Colon (tissue), 2 donors: ENCODE results near the gene PEF1.

ENCODE experiments used
- FAIRE-seq: peaks from 2 replicates; lab custom pipeline; 2012; peaks lifted over from hg19 to GRCh38; lab: Jason Lieb, UNC
- donor health status: control.
- donor health status: control.

PEF1 gene

GRCh38 chr1:31653717-31654473 lies 9.2 kb upstream of the PEF1 start:
- FAIRE-seq: no peak

DNA sequence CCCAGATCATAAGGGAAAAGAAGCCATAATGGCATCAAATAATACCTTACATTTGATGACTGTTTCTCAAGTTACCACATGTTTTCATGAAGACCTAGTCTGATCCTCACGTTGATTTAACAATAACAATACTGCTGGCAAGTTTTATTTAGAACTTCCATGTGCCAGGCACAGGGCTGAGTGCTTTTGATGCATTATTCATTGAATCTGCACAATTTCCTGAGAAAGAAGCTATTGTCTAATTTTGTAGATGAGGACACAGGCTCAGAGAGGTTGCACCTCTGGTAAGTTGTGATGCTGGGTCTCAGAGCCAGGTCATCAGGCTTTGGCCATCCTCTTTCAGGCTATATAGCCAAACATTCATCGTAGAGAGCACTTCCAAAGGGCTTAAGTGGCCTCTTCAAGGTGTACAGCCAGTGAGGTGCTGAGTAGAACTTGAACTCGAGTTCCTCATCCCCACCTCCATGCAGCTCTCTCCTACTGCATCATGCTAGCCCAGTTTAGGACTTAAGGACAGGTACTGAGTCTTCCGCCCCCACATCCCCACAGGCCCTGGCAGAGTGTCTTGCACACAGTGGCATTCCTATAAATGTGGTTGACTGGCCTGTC lies 8.3 kb upstream of the PEF1 start:
- FAIRE-seq: no peak

GRCh38 chr1:31651766-31652165 lies 7.1 kb upstream of the PEF1 start:
- no peak for FAIRE-seq

DNA sequence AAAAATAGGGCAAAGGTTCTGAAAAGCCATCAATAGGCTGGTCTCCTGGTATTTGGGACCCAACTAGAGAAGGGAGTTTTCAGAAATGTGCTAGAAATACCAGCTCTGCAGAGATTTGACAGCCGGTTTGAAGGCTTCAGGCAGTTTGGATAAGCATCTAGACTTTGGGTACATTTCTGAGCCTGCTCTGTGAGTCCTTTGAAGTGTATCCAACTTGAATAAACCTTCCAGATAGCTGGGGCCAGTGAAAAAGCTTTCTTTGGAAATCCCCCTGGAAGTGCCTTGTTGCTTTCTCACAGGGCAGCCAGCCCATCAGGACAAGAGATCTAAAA lies 6.4 kb upstream of the PEF1 start:
- FAIRE-seq: no peak

GRCh38 chr1:31650161-31651088 lies 5.7 kb upstream of the PEF1 start:
- no peak for FAIRE-seq

- no peak for FAIRE-seq
These were observed 4.1 kb upstream of the PEF1 start for GRCh38 chr1:31648641-31649357.

- FAIRE-seq: no peak
These were observed 3.5 kb upstream of the PEF1 start for GRCh38 chr1:31648190-31648589.

DNA sequence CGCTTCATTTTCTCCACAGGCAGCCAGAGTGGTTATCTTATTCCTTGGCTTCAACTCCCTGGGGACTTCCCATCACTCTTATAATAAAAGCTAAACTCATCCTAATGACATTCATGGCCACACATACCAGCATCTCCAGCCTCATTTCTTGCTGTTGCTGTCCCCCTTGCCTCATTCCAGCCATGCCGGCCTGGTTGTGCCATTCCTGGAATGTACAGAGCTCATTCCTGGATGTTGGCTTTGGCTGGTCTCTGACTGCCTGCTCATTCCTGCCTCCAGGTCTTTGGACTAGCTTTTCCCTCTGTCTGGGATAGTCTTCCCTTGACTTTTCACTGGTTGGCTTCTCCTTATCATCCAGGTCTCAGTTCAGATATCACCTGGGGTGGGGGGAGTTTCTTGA lies 2.4 kb upstream of the PEF1 start:
- FAIRE-seq: no peak

GRCh38 chr1:31646259-31646960 lies 1.7 kb upstream of the PEF1 start:
- FAIRE-seq: no peak

GRCh38 chr1:31645274-31645568 lies 545 bp upstream of the PEF1 start:
- no peak for FAIRE-seq

GRCh38 chr1:31643976-31644559 lies 608 bp downstream of the PEF1 start:
- no peak for FAIRE-seq

DNA sequence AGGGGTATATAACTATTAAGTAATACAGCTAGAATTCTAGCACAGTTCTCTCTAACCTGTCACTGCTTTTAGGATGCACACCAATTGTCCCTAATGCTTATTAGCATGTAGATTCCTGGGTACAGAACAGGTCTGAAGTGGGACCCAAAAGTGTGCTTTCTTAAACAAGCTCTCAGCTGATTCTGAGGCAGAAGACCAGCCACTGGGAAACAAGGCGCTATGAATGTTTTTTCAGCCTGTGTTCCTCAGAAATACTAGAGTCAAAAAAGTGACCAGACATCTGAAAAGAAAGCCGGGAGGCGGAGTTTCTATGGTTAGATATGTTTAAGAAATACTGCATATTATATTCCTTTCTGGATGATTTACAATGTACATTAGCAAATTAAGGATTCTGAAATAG lies 1.8 kb downstream of the PEF1 start:
- FAIRE-seq: no peak

GRCh38 chr1:31642366-31642765 lies 2.3 kb downstream of the PEF1 start:
- no peak for FAIRE-seq

GRCh38 chr1:31640964-31641363 lies 3.7 kb downstream of the PEF1 start:
- FAIRE-seq: no peak

- no peak for FAIRE-seq
These were observed 4.5 kb downstream of the PEF1 start for GRCh38 chr1:31640179-31640578.

- no peak for FAIRE-seq
These were observed 5.1 kb downstream of the PEF1 start for GRCh38 chr1:31639543-31639942.

DNA sequence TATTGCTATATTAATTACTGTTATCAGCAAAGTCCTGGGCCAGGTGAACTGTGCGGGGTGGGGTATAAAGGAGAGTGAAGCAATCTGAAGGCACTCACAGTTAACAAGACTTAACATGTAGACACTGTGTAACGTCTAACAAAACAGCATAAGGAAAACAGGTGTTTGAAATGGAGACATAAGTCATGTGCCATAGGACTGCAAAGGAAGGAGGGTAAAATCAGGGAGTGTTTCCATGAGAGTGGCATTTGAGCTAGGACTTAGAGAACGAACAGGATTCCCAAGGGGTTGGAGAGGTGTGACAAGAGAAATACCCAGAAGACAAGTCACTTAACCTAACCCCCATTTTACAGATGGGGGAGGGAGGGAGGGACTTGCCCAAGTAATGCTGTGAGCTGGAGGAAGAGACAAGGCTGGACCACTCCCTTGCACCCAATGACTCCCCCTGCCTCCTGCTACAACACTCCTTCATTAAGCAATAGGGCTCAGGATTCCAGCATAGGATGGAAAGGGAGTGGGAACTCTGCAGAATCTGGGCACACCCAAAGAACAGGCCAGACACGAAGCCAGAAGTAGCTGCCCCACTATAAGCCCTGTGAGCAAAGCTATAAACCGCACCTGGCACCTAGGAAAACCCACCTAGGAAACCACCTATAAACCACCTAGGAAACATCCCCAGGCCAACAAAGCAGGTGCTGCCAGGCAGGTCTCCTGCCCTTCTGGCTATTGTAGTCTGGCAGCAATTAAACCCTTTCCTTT lies 6.6 kb downstream of the PEF1 start:
- FAIRE-seq: no peak

- FAIRE-seq: no peak
These were observed 11.6 kb downstream of the PEF1 start for GRCh38 chr1:31633117-31633516.

- no peak for FAIRE-seq
These were observed 12.0 kb downstream of the PEF1 start for GRCh38 chr1:31632649-31633048.

DNA sequence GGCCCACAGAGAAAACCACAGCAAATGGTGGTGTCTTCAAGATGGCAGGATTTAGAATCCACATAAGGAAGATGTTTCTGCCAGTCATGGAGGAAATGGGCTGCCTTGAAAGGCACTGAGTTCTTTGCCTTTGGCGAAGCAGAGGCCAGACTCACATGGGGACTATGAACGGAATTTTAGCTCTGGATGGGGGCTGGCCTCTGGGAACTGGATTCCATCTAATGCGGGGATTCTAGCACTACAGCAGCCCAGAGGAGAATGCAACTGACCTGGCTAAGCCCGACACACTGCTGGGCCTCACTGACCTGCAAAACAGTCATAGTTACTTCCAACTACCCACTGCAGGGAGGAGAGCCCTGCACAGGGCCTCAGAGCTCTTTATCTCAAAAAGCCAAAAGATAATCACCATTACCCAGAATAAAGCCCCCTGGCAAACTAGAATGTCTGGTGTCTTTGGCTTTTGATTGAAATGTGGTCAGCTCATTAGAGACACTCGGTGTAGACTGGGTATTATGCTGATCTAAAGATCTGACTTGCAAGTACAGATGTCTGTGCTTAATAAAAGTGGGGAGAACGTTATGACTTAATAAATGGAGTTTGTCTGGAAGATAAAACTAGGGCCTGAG lies 15.6 kb downstream of the PEF1 start:
- FAIRE-seq: no peak
